NAMALWA (cell line): ENCODE results near the gene TLCD3B.

Source experiments
- DNase-seq: peaks from one replicate; pipeline ENCODE4 v3.0.0-alpha.2; 2015; ENCODE audit warnings: low spot score

TLCD3B gene

GRCh38 chr16:30004811-30005242, 26.2 kb downstream of the TLCD3B start:
- no peak for DNase-seq

DNA sequence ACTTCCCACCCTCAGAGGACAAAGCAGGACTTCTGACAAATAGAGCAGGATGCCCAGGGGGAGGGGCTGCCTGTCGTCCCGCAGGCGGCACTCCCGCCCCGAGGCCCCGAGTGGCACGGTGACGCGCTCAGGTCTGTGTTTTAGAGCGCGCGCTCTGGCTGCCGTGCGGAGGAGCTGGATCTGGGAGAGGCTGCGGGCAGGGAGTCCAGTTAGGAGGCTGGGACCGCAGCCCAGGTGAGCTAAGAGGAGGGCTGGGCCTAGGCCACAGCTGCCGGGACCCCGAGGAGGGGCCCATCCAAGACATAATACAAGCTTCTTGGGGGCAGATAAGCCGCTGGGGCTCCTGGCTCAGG, 26.7 kb downstream of the TLCD3B start:
- DNase-seq: no peak

DNA sequence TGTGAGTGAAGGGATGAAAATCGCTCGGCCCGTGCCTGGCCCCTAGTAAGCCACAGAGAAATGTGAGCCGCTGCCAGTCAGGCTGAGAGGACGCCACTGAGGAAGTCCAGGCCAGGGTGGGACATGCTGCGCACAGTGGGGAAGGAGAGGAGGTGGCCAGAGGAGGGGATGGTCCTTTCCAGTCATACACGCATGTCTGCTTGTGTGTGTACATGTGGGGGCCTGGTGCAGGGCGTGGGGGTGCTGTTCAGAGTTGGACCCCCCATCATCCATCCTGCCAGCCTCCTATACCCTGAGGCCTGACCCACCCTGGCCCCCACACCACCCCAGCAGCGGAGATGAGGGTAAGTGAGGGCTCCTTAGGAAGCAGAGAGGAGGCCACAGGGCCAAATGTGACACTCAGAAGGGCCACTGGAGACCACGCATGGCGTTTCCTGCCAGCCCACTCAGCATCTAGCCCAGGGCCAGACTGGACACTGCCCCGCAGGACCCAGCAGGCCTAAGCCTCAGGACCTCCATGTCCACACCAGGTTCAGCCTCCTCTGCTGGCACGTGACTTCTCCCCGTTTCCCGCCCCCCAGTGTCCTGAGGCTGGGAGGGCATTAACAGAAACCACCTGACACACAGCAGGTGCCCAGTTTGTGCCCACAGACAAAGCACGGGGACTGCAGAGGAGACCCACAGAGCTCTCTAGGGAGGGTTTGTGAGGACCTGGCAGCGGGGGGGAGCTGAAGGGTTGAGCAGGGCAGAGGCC, 27.2 kb downstream of the TLCD3B start:
- no peak for DNase-seq

- no peak for DNase-seq
Measured at GRCh38 chr16:30002614-30003346, 28.3 kb downstream of the TLCD3B start.

GRCh38 chr16:30000735-30001631, 30.1 kb downstream of the TLCD3B start:
- DNase-seq: no peak

DNA sequence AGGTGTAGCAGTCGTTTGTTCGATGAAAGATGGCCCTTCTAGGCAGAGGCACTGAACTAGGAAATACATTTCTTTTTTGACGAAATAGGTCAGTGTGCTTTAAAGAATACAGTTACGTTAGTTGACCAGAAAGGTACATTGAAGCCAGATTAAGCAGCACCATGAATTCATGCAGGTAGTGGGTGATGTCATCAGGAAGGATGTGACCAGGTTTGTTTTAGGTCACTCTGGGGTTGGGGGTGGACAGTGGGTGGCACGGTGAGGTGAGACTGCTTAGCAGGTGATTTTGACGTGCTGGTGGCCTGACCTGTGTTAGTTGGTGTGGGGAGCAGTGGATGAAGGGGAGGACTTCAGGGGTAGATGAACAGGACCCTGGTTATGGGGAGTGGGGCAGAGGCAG, 31.5 kb downstream of the TLCD3B start:
- no peak for DNase-seq

DNA sequence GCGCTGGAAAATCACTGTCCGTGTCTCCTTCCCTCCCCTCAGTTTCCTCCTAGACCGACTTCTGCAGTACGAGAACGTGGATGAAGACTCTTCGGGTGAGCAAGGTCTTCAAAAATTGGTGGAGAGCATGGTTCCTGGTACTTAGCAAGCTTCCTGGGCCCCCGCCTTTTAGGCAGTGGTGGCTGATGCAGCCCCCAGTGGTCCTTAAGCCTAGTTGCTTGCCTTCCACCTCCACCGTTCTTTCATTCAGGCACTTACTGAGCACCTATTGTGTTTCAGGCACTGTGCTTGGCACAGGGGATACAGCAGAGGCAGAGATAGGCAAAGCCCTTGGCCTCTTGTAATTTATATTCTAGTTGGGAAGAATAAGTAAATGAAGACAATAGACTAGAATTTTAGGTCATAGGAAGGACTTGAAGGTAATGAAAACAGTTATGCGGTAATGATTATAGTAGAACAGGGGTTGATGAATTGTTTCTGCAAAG, 34.3 kb downstream of the TLCD3B start:
- DNase-seq: peak; percentile 56

DNA sequence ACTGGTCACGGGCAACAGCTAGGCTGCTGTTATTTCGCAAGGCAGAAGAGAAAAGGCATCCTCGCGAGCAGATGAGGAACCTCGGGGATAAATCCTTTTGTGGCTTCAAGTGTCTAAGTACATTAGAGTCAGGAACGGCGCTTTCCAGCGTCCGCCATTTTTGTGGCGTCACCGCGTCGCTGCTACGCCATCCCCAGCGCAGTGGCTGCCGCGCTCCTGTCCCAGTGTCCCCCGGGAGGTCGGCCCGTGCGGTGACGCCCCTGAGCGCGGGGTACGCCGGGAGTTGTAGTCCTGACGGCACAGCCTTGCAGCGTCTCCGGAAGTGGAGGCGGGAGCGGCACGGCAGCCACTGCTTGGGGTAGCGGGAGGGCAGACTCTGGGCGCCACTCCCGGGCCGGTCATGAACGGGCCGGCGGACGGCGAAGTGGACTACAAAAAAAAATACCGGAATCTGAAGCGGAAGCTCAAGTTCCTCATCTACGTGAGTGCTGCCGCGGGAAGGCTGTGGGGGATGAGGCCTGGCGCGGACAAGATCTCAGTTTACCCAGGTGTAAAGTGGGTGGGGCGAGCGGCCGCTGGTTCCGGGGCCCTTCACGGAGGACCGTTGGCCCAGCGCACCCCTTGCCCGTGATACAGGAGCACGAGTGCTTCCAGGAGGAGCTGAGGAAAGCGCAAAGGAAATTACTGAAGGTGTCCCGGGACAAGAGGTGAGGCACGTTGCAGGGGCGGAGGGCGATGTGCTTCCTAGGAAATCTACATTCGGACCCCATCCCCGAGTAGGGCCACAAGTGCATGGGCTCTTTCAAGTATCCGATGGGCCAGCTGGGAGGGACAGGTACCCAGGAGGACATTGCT, 34.9 kb downstream of the TLCD3B start, which contains the start of gene INO80E:
INO80E (plus strand) TSS at position 331 of the 855 bp plus-strand sequence; CDS start at position 401, 70 bp downstream.
- peak; percentile 98 for DNase-seq

- DNase-seq: peak; percentile 95
Measured at GRCh38 chr16:29995324-29995910, 35.7 kb downstream of the TLCD3B start, which contains the start of gene HIRIP3. TSS of gene HIRIP3 (minus strand) at chr16:29995617. CDS start at chr16:29995605, 12 bp downstream.

DNA sequence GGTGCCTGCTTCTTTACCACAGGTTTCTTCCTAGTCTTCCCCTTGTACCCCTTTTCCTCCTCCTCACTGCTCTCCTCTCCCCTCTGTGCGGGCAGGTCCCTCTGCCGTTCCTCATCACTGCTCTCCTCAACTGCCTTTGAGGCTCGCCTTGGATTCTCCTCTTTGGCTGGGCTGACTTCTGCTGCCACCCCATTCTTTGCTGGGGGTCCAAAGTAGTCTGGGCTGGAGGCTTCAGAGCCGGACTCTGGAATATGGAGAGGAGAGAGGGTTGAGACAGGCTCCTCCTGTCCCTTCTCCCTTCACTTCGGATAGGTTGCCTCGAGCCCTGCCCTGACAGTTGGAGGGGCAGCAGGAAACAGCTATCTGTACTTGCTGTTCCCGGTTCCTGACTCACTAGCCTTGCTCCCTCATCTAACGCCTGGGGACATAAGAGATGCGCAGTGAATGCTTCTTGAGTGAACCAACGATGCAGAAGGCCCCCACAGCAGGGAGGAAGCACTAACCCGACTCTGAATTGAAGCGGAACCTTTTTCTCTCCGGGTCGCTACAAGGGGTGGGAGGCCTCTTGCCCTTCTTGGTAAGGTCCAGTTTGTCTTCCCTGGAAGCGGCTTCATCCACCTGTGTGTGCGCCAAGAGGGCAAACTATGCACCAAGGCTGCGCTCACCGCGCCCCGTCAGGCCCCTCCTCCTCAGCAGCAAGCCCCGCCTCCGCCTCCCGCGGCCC, 36.3 kb downstream of the TLCD3B start:
- no peak for DNase-seq

- no peak for DNase-seq
Measured at GRCh38 chr16:29993903-29994599, 37.0 kb downstream of the TLCD3B start.

DNA sequence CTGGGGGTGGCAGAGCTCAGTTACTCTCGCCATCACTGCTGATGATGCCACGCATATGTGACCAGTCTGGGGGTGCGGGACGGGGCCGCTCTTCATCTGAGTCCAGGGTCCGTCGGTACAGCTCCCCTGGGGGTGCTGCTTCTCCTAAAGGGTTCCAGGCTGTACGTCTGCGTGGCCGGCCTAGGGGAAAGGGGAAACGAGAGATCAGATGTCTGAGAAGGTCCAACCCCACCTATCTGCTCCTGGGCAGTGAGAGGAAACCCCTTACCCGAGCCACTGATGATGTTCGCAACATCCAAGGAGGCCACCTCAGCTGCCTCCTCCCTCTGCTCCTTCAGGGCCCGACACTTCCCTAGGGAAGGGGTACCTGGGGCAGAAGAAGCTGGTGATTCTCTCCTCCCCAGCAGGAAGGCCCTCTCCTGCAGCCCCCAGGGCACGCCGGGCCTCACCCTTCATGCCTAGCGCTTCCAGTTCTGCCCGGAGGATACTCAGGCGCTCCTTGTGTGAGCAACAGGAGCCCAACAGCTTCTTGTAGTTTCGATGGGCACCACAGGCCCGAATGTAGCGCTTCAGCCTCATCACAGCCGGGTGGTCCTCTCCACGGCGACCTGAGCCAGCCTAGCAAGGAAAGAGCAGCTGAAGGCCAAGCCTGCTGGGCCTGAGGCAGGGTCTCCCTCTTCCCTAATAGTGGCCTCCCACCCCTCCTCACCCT, 37.7 kb downstream of the TLCD3B start:
- DNase-seq: no peak

DNA sequence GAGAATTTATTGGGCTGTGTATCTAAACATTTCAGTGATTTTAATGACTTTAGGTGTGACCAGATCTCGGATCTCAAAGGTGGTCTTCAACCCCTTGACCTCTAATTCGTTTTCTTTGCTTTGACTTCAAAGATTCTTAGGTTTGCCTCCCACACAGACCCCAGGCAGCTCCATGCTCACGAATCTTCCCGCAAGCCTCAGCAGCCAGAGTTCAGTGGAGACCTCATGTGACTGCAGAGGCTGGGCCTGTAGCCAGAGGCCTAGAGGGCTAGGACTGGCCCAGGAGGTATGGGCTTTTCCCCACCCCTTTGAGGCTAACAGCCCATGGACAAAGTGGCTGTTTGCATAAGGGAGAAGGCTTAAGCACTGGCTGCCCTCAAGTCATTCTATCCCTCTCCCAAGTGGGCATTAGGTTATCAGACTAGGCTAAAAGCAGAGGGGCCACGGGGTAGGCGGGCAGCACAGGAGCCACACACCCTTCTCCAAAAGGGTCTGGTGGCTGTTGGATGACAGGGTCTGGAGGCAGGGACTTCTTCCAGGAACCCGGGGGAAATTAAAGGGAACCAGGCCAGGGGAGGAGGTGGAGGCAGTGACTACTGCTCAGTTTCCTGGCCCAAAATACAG, 38.6 kb downstream of the TLCD3B start:
- DNase-seq: no peak

DNA sequence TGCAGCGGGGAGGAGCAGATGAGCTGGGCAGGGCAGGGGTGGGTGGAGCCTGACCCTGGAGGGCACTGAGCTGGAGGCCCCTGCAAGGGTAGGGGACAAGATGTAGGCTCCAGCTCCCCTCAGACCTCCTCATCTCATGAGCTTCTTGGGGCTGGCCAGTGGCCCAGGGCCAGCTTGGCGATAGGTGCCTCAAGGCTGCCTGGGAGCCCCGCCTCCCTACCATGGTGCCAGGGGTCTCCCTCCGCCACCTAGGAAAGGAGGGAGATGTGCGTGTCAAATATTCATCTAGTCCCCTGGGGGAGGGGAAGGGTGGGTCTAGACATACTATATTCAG, 39.5 kb downstream of the TLCD3B start:
- DNase-seq: no peak

- no peak for DNase-seq
Measured at GRCh38 chr16:29990883-29991570, 40.0 kb downstream of the TLCD3B start.

- DNase-seq: no peak
Measured at GRCh38 chr16:29990034-29990433, 41.0 kb downstream of the TLCD3B start.

DNA sequence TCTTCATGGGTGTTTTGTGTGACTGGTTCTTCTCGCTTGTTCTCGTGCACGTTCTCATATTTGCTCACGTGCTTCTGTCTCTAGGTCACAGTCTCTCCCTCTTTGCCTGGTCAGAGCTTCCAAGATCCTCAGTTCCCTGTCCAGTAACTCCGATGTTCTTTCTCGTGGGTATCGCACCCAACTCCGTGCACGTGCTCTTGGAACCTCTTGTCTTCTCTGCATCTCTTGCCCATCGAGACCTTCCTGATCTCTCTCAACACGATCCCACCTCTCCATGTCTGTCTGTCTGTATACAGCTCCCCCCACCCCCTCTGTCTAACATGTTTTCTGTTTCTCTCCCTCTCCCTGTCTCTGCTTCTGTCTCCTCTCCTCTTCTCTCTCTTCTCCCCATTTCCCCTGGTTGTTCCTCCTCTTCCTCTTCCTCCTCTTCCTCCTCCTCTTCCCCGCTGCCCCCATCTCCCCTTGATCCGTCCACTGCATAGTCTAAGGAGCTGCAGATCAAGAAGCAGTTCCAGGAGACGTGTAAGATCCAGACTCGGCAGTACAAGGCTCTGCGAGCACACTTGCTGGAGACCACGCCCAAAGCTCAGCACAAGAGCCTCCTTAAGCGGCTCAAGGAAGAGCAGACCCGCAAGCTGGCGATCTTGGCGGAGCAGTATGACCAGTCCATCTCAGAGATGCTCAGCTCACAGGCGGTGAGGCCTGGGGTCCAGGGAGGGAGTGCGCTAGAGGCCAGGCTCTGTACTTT, 41.8 kb downstream of the TLCD3B start:
- DNase-seq: no peak
